Kidney epithelial cell (primary cell): ENCODE data around the gene ETS1. TPM values are rescaled to one million over a fixed set of nuclear protein-coding genes. Genes with fewer than 3 reads are reported as not detected.

Experiments used
- DNase-seq: peaks from one replicate; pipeline ENCODE4 v3.0.0-alpha.2; 2010; ENCODE audit warnings: low read depth
- H3K27me3 ChIP-seq: 2 replicates; pipeline ENCODE4 v1.6.0; 2011; ENCODE audit warnings: low read length; ENCODE audit not compliant: control insufficient read depth, insufficient read depth
- H3K36me3 ChIP-seq: 2 replicates; pipeline ENCODE4 v1.5.1; 2011; ENCODE audit warnings: low read length; ENCODE audit not compliant: control insufficient read depth, insufficient read depth
- H3K4me3 ChIP-seq: 2 replicates; pipeline ENCODE4 v1.5.1; 2011; ENCODE audit warnings: low read depth, mild to moderate bottlenecking, control low read depth, low read length
- total RNA-seq: library from RNA; depleted of rRNA; stranded (reverse); fragments of >200 nt; gene quantifications from 2 replicates; pipeline ENCODE4 v1.2.3, GENCODE V29; 2015
- TF ChIP-seq, protein P1 (sequence below): IDR thresholded peaks from 2 replicates; pipeline ENCODE4 v1.5.1; 2011; ENCODE audit warnings: mild to moderate bottlenecking, moderate library complexity, low read length, control low read depth, inconsistent platforms; ENCODE audit not compliant: insufficient read depth, poor library complexity, severe bottlenecking

Gene ETS1
- total RNA-seq, 1 donor from 2014 or later: 224 TPM

DNA sequence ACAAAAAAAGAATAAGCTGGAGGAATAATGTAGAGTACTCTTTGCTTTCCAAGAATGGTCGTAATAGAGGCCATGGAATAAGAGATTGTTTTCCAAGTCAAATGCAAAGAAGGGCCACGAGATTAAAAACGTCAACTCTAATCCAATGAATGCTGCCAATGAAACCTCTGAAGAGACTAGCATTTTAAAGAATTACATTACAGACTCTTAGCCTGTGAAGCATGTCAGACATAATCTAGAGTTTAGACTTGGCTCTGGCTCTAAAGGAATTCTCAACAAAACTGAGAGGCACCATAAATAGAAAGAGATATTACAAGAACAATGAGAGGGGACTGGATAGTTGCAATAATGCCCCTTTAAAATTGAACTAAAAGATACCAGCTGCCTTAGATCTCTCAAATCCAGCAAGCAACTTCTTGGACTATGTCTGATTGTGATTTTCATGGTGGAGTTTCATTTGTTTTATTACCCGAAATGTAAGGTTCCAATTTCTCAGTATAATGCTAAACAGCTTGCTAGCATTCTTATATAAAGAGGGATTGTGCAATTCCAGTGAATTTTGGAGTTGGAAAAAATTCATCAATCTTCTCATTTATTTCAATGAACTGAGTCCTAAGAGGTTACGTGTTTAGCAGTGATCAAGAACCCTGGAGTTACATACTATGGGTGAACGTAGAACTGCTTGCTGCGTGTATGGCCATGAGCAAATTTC lies 5.6 kb downstream of the ETS1 start:
- no peak for DNase-seq
- no peaks in the 10 kb centered on the region for H3K36me3 ChIP-seq
- TF ChIP-seq, protein P1, sequence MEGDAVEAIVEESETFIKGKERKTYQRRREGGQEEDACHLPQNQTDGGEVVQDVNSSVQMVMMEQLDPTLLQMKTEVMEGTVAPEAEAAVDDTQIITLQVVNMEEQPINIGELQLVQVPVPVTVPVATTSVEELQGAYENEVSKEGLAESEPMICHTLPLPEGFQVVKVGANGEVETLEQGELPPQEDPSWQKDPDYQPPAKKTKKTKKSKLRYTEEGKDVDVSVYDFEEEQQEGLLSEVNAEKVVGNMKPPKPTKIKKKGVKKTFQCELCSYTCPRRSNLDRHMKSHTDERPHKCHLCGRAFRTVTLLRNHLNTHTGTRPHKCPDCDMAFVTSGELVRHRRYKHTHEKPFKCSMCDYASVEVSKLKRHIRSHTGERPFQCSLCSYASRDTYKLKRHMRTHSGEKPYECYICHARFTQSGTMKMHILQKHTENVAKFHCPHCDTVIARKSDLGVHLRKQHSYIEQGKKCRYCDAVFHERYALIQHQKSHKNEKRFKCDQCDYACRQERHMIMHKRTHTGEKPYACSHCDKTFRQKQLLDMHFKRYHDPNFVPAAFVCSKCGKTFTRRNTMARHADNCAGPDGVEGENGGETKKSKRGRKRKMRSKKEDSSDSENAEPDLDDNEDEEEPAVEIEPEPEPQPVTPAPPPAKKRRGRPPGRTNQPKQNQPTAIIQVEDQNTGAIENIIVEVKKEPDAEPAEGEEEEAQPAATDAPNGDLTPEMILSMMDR: no peak
- H3K27me3 ChIP-seq: no peaks in the 10 kb centered on the region
- H3K4me3 ChIP-seq: no peak overlapping the region

GRCh38 chr11:128580612-128581011 lies 6.7 kb downstream of the ETS1 start:
- DNase-seq: no peak
- Histone ChIP-seq H3K36me3 (no peaks in the 10 kb centered on the region), H3K27me3 (no peaks in the 10 kb centered on the region), H3K4me3 (no peak overlapping the region)
- TF ChIP-seq, protein P1: no peak

DNA sequence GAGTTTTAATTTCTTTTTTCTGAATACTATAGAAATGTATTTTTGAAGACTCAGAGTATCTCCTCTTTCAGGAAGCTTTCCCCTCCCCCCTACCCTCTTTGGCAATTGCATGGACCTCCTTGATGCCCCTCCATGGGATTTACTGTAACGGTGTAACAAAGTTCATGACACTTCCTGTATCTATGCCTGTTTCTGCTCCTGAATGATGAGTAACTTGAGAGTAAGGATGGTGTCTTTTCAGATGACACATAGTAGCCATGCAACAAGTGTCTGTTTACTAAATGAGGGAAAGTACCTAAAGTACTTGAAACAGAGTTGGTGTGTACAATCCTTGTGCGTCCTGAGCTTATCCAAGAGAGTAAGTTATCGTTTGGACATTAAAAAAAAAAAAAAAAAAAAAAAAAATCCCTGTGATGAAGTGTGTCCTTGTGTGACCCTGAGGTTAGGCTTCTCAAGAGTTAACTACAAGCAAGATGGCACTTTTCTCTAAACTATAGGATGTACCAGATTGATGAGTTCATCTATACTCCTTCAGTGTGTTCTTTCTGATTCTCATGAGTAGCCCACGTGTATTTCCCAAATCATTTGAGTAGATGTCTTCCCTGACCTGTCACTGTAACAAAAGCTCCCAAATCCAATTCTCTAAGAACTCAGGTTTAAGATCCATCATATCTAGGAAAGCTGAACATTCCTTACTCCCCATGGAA lies 7.4 kb downstream of the ETS1 start:
- no peaks in the 10 kb centered on the region for H3K36me3 ChIP-seq
- no peak for DNase-seq
- H3K4me3 ChIP-seq: no peak overlapping the region
- TF ChIP-seq, protein P1: no peak
- H3K27me3 ChIP-seq: no peaks in the 10 kb centered on the region

DNA sequence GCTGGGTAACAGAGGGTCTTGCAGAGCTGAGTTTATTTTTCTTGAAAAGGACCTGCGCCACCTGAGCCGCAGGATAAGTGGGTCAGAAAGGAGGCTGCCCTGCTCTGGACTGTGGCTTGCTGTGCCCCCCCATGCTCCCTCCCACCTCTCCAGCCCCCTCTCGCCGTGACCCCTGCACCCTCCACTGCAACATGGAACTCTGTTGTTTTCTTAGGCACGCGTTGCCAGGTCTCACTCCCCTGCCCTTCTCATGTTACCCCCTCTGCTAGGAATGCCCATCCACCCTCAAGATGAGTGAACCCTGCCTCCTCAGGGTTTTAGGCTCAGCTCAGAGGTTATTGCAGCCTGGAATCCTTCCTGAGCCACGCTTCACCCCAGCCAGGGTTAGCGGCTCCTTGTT lies 10.8 kb downstream of the ETS1 start:
- Histone ChIP-seq H3K36me3 (no peaks in the 10 kb centered on the region), H3K4me3 (no peak overlapping the region), H3K27me3 (no peaks in the 10 kb centered on the region)
- TF ChIP-seq, protein P1: no peak
- DNase-seq: no peak

- TF ChIP-seq, protein P1: no peak
- Histone ChIP-seq H3K4me3 (no peak overlapping the region), H3K27me3 (no peaks in the 10 kb centered on the region), H3K36me3 (no peaks in the 10 kb centered on the region)
- DNase-seq: no peak
These were observed 11.4 kb downstream of the ETS1 start for GRCh38 chr11:128575961-128576350.
